ENCODE measurements around the gene EFHD1.

EFHD1 gene

DNA sequence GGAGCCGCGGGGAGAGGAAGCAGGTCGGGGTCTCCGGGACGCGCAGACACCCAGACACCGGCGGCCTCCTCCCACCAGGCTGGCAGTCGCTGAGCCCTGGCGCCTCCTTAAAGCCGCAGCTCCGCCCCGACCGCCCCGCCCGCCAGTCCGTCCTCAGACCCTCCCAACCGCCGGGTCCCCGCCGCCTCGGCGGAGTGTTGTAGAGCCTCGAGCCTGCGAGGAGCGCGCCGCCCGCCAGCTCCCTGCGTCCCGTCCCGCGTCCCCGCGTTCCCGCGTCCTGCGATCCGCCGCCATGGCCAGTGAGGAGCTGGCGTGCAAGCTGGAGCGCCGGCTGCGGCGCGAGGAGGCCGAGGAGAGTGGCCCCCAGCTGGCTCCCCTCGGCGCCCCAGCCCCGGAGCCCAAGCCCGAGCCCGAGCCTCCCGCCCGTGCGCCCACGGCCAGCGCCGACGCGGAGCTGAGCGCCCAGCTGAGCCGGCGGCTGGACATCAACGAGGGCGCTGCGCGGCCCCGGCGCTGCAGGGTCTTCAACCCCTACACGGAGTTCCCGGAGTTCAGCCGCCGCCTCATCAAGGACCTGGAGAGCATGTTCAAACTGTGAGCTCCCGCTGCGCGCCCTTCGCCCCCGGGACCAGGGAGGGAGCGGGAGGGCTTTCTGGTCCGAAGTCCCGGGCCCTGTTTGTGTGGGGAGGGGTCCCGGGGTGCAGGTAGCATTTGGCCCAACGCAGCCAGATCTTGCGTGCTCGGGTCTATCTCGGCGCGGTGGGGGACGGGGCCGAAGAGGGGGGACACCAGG, at the start of gene EFHD1:
EFHD1 (plus strand) TSS at position 192 of the 793 bp plus-strand sequence; CDS start at position 293, 101 bp downstream.
- H3K4me3 ChIP-seq (ENCODE audit: control insufficient read depth, low read depth, low read length): peak within 1 kb of the TSS; percentile 54
- TF ChIP-seq CTCF (IDR thresholded peaks at IDR 0.05; ENCODE audit: control insufficient read depth, insufficient read depth, low read depth, low read length, missing control alignments): no peak
- no peak for DNase-seq (ENCODE audit: low read depth)

- no peak for TF ChIP-seq CTCF (IDR thresholded peaks at IDR 0.05; ENCODE audit: control insufficient read depth, insufficient read depth, low read depth, low read length, missing control alignments)
- no peak overlapping the region for H3K4me3 ChIP-seq (ENCODE audit: control insufficient read depth, low read depth, low read length)
- no peak for DNase-seq (ENCODE audit: low read depth)
These were observed 49.2 kb upstream of the EFHD1 start for GRCh38 chr2:232584238-232584637.

GRCh38 chr2:232586943-232587505, 46.4 kb upstream of the EFHD1 start:
- TF ChIP-seq CTCF (IDR thresholded peaks at IDR 0.05; ENCODE audit: control insufficient read depth, insufficient read depth, low read depth, low read length, missing control alignments): no peak
- DNase-seq (ENCODE audit: low read depth): no peak
- no peak overlapping the region for H3K4me3 ChIP-seq (ENCODE audit: control insufficient read depth, low read depth, low read length)

DNA sequence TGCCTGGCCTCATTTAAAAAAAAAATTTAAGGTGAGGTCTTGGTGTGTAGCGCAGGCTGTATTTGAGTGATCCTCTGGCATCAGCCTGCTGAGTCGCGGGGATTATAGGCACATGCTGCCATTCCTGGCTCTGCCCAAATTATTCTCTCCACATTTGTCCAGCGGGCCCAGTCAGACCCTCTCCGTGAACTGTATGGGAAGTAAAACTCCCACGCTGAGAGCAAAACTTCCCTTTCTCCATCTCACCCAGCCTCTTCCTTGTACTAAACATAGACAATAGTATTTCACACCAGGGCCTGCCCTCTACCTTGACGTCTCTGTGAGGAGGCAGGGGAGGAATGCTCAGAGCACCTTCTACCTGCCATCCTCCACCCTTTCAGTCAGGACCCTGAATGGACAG, 45.9 kb upstream of the EFHD1 start:
- H3K4me3 ChIP-seq (ENCODE audit: control insufficient read depth, low read depth, low read length): no peak overlapping the region
- no peak for DNase-seq (ENCODE audit: low read depth)
- TF ChIP-seq CTCF (IDR thresholded peaks at IDR 0.05; ENCODE audit: control insufficient read depth, insufficient read depth, low read depth, low read length, missing control alignments): no peak

- DNase-seq (ENCODE audit: low read depth): no peak
- no peak overlapping the region for H3K4me3 ChIP-seq (ENCODE audit: control insufficient read depth, low read depth, low read length)
- TF ChIP-seq CTCF (IDR thresholded peaks at IDR 0.05; ENCODE audit: control insufficient read depth, insufficient read depth, low read depth, low read length, missing control alignments): no peak
These were observed 45.4 kb upstream of the EFHD1 start for GRCh38 chr2:232588031-232588430.

GRCh38 chr2:232588680-232589585, 44.5 kb upstream of the EFHD1 start:
- H3K4me3 ChIP-seq (ENCODE audit: control insufficient read depth, low read depth, low read length): no peak overlapping the region
- no peak for TF ChIP-seq CTCF (IDR thresholded peaks at IDR 0.05; ENCODE audit: control insufficient read depth, insufficient read depth, low read depth, low read length, missing control alignments)
- DNase-seq (ENCODE audit: low read depth): peak; percentile 52
